ENCODE data around the gene KSR1. TPM values are rescaled to one million over a fixed set of nuclear protein-coding genes. Genes with fewer than 3 reads are reported as not detected.

The KSR1 gene
- polyA plus RNA-seq, 1 of the 3 experiments (the other 2 are of a cell fraction), result 7.5 TPM

DNA sequence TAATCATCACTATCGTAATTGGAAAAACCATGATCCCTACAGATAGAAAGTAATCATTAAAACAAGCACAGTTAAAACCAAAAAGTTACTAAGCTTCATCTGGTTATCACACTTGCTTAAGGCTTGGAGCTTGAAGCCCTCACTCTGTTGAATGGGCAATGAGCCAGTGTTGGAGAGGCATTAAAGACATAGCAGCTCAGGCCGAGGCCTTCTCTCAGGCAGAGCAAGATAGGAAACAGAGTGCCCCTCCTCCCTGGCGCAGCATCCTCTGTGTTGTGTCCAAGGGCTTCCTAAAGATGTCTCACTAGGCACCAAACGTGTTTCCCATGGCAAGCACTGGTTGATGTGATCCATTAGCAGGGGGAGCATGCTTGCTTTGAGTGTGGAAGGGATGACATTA, 139.8 kb downstream of the KSR1 start:
- no peak for DNase-seq
- no peaks in the 10 kb centered on the region for H3K27me3 ChIP-seq (ENCODE audit: insufficient read depth)

GRCh38 chr17:27596566-27597187, 140.4 kb downstream of the KSR1 start:
- H3K9ac ChIP-seq, result no peak overlapping the region

More for the DNA sequence above, 139.8 kb downstream of the KSR1 start:
- H4K20me1 ChIP-seq (ENCODE audit: insufficient read depth), result no peaks in the 10 kb centered on the region
- H2AFZ ChIP-seq (ENCODE audit: low read depth), result no peak overlapping the region
- H3K9ac ChIP-seq, result no peak overlapping the region
- no peaks in the 10 kb centered on the region for H3K9me2 ChIP-seq
- no peak overlapping the region for H3K4me2 ChIP-seq
- TF ChIP-seq SIN3A (IDR thresholded peaks at IDR 0.05; ENCODE audit: borderline replicate concordance, low read depth, low read length) (no peak), NRF1 (IDR thresholded peaks at IDR 0.05; ENCODE audit: low read depth, low read length) (no peak), TAF1 (IDR thresholded peaks at IDR 0.05; ENCODE audit: borderline replicate concordance, low read depth, low read length) (no peak), CHD2 (IDR thresholded peaks at IDR 0.05; ENCODE audit: low read length, partially characterized antibody) (no peak), RFX5 (IDR thresholded peaks at IDR 0.05; ENCODE audit: low read length) (no peak), ELF1 (IDR thresholded peaks at IDR 0.05) (no peak)
- TF ChIP-seq, protein P1, sequence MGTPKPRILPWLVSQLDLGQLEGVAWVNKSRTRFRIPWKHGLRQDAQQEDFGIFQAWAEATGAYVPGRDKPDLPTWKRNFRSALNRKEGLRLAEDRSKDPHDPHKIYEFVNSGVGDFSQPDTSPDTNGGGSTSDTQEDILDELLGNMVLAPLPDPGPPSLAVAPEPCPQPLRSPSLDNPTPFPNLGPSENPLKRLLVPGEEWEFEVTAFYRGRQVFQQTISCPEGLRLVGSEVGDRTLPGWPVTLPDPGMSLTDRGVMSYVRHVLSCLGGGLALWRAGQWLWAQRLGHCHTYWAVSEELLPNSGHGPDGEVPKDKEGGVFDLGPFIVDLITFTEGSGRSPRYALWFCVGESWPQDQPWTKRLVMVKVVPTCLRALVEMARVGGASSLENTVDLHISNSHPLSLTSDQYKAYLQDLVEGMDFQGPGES (IDR thresholded peaks at IDR 0.05; ENCODE audit: low read depth, low read length), result no peak
- ChIA-PET CTCF (interaction anchor here (0.9 to 15.0 kb wide), 13 partner anchors 8 to 360 kb away, joined by 3 to 222 read pairs (median 5); partner anchors contain the start of gene KSR1), POLR2A (interaction anchor here (1.0 kb wide), 1 partner anchor 140 kb away, joined by 3 read pairs; no protein-coding TSS in a partner anchor)
- H3K36me3 ChIP-seq (replicated peaks in 1 of 2; ENCODE audit: control insufficient read depth in 1 of 2, insufficient read depth in 2 of 2, low read length in 1 of 2), result peaks cover 0 to 18% of the 10 kb centered on the region in 2 experiments
- H3K27ac ChIP-seq (ENCODE audit: low read depth in 2 of 2, low read length in 1 of 2), result peak overlapping the region in 1 of 2 experiments; percentile 76; a peak in 2 of 4 replicates
- peaks cover 0 to 24% of the 10 kb centered on the region in 2 experiments; a peak in 2 of 4 replicates for H3K4me1 ChIP-seq (ENCODE audit: control insufficient read depth in 1 of 2, insufficient read depth in 2 of 2, low read depth in 1 of 2, low read length in 1 of 2)
- WGBS (ENCODE audit: low lambda C conversion rate), result 89% methylated on average over 2 of the region's 4 CpGs
- H3K4me3 ChIP-seq (ENCODE audit: low read depth in 2 of 2, low read length in 1 of 2), result no peak overlapping the region
- peaks cover 4% of the 10 kb centered on the region for H3F3A ChIP-seq (replicated peaks; ENCODE audit: insufficient read depth)
- no peaks in the 10 kb centered on the region for H3K9me3 ChIP-seq
- H3K79me2 ChIP-seq (ENCODE audit: insufficient read depth), result no peaks in the 10 kb centered on the region

More at GRCh38 chr17:27596566-27597187, 140.4 kb downstream of the KSR1 start:
- WGBS (ENCODE audit: low lambda C conversion rate), result 59% methylated on average over 9 of the region's 9 CpGs
- Histone ChIP-seq H3K79me2 (ENCODE audit: insufficient read depth) (no peaks in the 10 kb centered on the region), H3K27ac (ENCODE audit: low read depth in 2 of 2, low read length in 1 of 2) (peak overlapping the region in 1 of 2 experiments; percentile 76; a peak in 2 of 4 replicates), H2AFZ (ENCODE audit: low read depth) (no peak overlapping the region), H3F3A (replicated peaks; ENCODE audit: insufficient read depth) (peaks cover 4% of the 10 kb centered on the region), H3K9me3 (no peaks in the 10 kb centered on the region), H3K9me2 (no peaks in the 10 kb centered on the region), H4K20me1 (ENCODE audit: insufficient read depth) (no peaks in the 10 kb centered on the region), H3K4me1 (ENCODE audit: control insufficient read depth in 1 of 2, insufficient read depth in 2 of 2, low read depth in 1 of 2, low read length in 1 of 2) (peaks cover 0 to 24% of the 10 kb centered on the region in 2 experiments; a peak in 2 of 4 replicates), H3K36me3 (replicated peaks in 1 of 2; ENCODE audit: control insufficient read depth in 1 of 2, insufficient read depth in 2 of 2, low read length in 1 of 2) (peaks cover 0 to 18% of the 10 kb centered on the region in 2 experiments), H3K27me3 (ENCODE audit: insufficient read depth) (no peaks in the 10 kb centered on the region), H3K4me3 (ENCODE audit: low read depth in 2 of 2, low read length in 1 of 2) (no peak overlapping the region), H3K4me2 (no peak overlapping the region)
- CTCF ChIA-PET, result interaction anchor here (0.9 to 15.0 kb wide), 13 partner anchors 9 to 360 kb away, joined by 3 to 222 read pairs (median 5); partner anchors contain the start of gene KSR1
- 0 out of 2 replicates have a peak, but pooled peaks have one; percentile 41 for TF ChIP-seq MXI1 (IDR thresholded peaks at IDR 0.05; ENCODE audit: low read depth, low read length)
- no peak for TF ChIP-seq FOXJ3 (CRISPR knock-in tag; IDR thresholded peaks at IDR 0.05)
- TF ChIP-seq GABPA (IDR thresholded peaks at IDR 0.05; ENCODE audit: low read depth), result no peak
- POLR2A ChIA-PET, result interaction anchor here (0.6 kb wide), 1 partner anchor 139 kb away, joined by 3 read pairs; no protein-coding TSS in a partner anchor
- peak; percentile 75 for DNase-seq
